GM18505 (cell line): ENCODE measurements around the gene PDRG1.

Experiments
- ATAC-seq: cut with Tn5 transposase; IDR thresholded peaks from one replicate; pipeline ENCODE4 v1.9.1; 2021; ENCODE audit not compliant: unreplicated experiment
- POLR2A ChIP-seq: IDR thresholded peaks from 4 replicates; pipeline ENCODE4 v1.6.1; 2011; ENCODE audit warnings: borderline replicate concordance; ENCODE audit not compliant: insufficient read depth, insufficient read length; ENCODE audit errors: extremely low read depth

Gene PDRG1

GRCh38 chr20:31894980-31895675 lies 56.7 kb downstream of the PDRG1 start:
- peak; percentile 89 for ATAC-seq
- peak; percentile 54 for TF ChIP-seq POLR2A
